ENCODE measurements around the gene CNN3. TPM values are rescaled to one million over a fixed set of nuclear protein-coding genes. Genes with fewer than 3 reads are reported as not detected.

CNN3 gene
- total RNA-seq, 2 experiments from 2014 or later = 12.8 to 12.9 TPM

DNA sequence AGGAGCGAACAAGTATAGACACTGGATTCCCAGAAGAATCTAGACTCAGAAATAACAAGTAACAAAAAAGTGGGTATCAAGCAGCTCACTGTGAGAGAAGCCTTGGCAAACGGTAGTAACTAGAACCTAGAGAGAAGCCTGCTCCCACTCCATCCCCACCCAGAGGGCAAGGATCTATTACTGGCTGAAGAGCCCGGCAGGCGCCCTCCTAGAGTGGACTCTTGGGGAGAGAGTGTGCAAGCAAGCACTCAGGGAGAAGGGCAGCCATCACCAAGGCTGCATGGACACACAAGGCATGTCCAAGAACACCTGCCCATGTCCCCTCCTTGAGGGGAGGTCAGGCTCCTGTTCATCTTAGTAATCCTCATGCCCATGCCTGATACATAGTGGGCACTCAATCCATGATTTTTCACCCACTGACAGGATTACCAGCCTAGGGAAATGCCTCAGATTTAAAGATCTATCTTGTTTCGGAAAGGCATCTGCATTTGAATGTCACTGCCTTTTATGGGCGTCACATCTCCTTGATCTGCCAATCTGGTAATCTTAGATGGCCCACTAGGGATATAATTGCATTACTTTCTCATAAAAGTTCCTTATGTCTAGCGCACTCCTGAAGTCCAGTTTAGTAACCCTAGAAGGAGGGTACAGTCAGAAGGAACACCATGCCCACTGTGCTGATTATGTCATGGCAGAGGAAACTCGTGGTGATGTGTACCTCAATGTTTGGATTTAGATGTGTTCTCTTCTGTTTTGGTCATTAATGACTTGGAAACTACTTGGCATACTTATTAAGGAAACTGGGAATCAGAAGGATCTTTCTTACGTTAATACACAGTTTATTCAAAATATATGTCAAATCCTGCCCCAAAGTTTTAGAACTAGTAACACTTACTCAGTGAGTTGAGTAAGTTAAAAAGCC is 14.4 kb downstream of the CNN3 start:
- TF ChIP-seq, protein P1, sequence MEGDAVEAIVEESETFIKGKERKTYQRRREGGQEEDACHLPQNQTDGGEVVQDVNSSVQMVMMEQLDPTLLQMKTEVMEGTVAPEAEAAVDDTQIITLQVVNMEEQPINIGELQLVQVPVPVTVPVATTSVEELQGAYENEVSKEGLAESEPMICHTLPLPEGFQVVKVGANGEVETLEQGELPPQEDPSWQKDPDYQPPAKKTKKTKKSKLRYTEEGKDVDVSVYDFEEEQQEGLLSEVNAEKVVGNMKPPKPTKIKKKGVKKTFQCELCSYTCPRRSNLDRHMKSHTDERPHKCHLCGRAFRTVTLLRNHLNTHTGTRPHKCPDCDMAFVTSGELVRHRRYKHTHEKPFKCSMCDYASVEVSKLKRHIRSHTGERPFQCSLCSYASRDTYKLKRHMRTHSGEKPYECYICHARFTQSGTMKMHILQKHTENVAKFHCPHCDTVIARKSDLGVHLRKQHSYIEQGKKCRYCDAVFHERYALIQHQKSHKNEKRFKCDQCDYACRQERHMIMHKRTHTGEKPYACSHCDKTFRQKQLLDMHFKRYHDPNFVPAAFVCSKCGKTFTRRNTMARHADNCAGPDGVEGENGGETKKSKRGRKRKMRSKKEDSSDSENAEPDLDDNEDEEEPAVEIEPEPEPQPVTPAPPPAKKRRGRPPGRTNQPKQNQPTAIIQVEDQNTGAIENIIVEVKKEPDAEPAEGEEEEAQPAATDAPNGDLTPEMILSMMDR (IDR thresholded peaks at IDR 0.05) = no peak
- Mint-ChIP-seq H3K9me3 (no peaks in the 10 kb centered on the region), H3K27me3 (no peaks in the 10 kb centered on the region), H3K27ac (no peak overlapping the region), H3K36me3 (ENCODE audit: low read depth) (no peaks in the 10 kb centered on the region), H3K4me3 (no peak overlapping the region), H3K4me1 (ENCODE audit: low read depth) (no peaks in the 10 kb centered on the region)
- ATAC-seq = no peak
- intact Hi-C loops (cut with micrococcal nuclease) = no loop called here
- DNase-seq = no peak
- ChIA-PET CTCF (interaction anchor here (0.6 kb wide), 1 partner anchor 165 kb away, joined by 3 read pairs; no protein-coding TSS in a partner anchor), POLR2A (no interaction called here)

DNA sequence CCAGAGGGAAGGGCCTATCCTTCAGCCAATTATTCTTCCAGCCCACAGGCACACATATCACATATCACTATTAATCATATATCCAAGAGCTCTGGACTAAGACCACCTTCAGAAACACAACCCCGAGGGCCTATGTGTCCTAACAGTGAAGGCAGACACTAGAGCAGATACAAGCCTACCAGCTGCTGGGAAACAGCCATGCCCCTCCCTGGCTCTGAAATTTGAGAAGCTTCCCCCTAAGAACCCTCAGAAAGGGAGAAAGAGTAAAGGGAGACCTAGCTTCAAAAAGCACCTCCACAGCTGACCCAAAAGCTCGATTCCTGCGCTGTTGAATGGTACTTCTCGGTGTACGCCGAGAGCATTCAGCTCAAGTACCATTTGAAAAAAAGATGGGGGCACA is 17.4 kb downstream of the CNN3 start:
- intact Hi-C loops (cut with micrococcal nuclease) = no loop called here
- Mint-ChIP-seq H3K27me3 (no peaks in the 10 kb centered on the region), H3K36me3 (ENCODE audit: low read depth) (no peaks in the 10 kb centered on the region), H3K27ac (no peak overlapping the region), H3K4me1 (ENCODE audit: low read depth) (no peaks in the 10 kb centered on the region), H3K4me3 (no peak overlapping the region), H3K9me3 (no peaks in the 10 kb centered on the region)
- TF ChIP-seq, protein P1 (IDR thresholded peaks at IDR 0.05) = no peak
- ATAC-seq (no peak), DNase-seq (no peak)
- POLR2A ChIA-PET = no interaction called here
- CTCF ChIA-PET = interaction anchor here (1.0 to 2.8 kb wide), 4 partner anchors 10 to 134 kb away, joined by 4 to 8 read pairs (median 6); no protein-coding TSS in a partner anchor

DNA sequence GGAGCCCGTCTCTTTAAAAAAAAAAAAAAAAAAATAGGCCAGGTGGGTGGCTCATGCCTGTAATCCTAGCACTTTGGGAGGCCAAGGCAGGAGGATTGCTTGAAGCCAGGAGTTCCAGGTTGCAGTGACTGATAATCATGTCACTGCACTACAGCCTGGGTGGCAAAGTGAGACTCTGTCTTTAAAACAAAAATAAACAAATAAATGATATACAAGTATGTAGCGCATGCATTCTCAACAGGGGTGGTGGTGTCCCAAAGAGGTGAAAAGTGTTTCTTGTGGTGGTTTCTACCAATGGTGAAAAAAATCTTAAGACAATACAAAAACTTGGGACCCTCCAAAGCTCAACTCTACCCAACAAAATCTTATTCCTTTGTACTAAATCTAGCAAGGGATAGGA is 17.9 kb downstream of the CNN3 start:
- TF ChIP-seq, protein P1 (IDR thresholded peaks at IDR 0.05) = no peak
- intact Hi-C loops (cut with micrococcal nuclease) = no loop called here
- POLR2A ChIA-PET = no interaction called here

GRCh38 chr1:94908190-94908589 is 18.7 kb downstream of the CNN3 start:
- Mint-ChIP-seq H3K36me3 (ENCODE audit: low read depth) (no peaks in the 10 kb centered on the region), H3K27me3 (no peaks in the 10 kb centered on the region), H3K9me3 (no peaks in the 10 kb centered on the region), H3K27ac (no peak overlapping the region), H3K4me1 (ENCODE audit: low read depth) (no peaks in the 10 kb centered on the region), H3K4me3 (no peak overlapping the region)
- TF ChIP-seq, protein P1 (IDR thresholded peaks at IDR 0.05) = no peak
- DNase-seq = no peak
- intact Hi-C loops (cut with micrococcal nuclease) = no loop called here
- POLR2A ChIA-PET = no interaction called here
- no peak for ATAC-seq
- CTCF ChIA-PET = no interaction called here

More for the DNA sequence above, 17.9 kb downstream of the CNN3 start:
- CTCF ChIA-PET = interaction anchor here (1.0 to 2.8 kb wide), 4 partner anchors 11 to 134 kb away, joined by 4 to 8 read pairs (median 6); no protein-coding TSS in a partner anchor
- DNase-seq = no peak
- no peaks in the 10 kb centered on the region for H3K9me3 Mint-ChIP-seq
- no peaks in the 10 kb centered on the region for H3K4me1 Mint-ChIP-seq (ENCODE audit: low read depth)
- no peaks in the 10 kb centered on the region for H3K36me3 Mint-ChIP-seq (ENCODE audit: low read depth)
- ATAC-seq = no peak
- H3K4me3 Mint-ChIP-seq = no peak overlapping the region
- no peak overlapping the region for H3K27ac Mint-ChIP-seq
- H3K27me3 Mint-ChIP-seq = no peaks in the 10 kb centered on the region

- TF ChIP-seq, protein P1 (IDR thresholded peaks at IDR 0.05) = no peak
- CTCF ChIA-PET = interaction anchor here (0.8 kb wide), 1 partner anchor 54 kb away, joined by 3 read pairs; no protein-coding TSS in a partner anchor
Observed at GRCh38 chr1:94907136-94907535, 19.8 kb downstream of the CNN3 start.

More at GRCh38 chr1:94907136-94907535, 19.8 kb downstream of the CNN3 start:
- H3K4me1 Mint-ChIP-seq (ENCODE audit: low read depth) = no peaks in the 10 kb centered on the region
- DNase-seq = no peak
- intact Hi-C loops (cut with micrococcal nuclease) = no loop called here
- H3K27me3 Mint-ChIP-seq = no peaks in the 10 kb centered on the region
- no peaks in the 10 kb centered on the region for H3K36me3 Mint-ChIP-seq (ENCODE audit: low read depth)
- H3K4me3 Mint-ChIP-seq = no peak overlapping the region
- POLR2A ChIA-PET = no interaction called here
- ATAC-seq = no peak
- no peak overlapping the region for H3K27ac Mint-ChIP-seq
- no peaks in the 10 kb centered on the region for H3K9me3 Mint-ChIP-seq

Measured in activated CD8-positive, alpha-beta T cell treated with anti-CD3 and anti-CD28 coated beads for 36 hours (primary cell).